OCI-LY3 (cell line): Measurements from ENCODE around the gene DMWD.

Experiments
- EZH2phosphoT487 ChIP-seq: fragments of 200-600 bp; shearing (Covaris generic); IDR thresholded peaks from 2 replicates; pipeline ENCODE4 v1.6.1; 2018; ENCODE audit warnings: antibody characterized with exemption, mixed run types, low read depth
- TF ChIP-seq, protein P1 (sequence below): fragments of 200-600, 300-600 bp; sonication (generic); IDR thresholded peaks from 2 replicates; pipeline ENCODE4 v1.5.1; 2014; ENCODE audit warnings: antibody characterized with exemption, low read length, low read depth

DNA sequence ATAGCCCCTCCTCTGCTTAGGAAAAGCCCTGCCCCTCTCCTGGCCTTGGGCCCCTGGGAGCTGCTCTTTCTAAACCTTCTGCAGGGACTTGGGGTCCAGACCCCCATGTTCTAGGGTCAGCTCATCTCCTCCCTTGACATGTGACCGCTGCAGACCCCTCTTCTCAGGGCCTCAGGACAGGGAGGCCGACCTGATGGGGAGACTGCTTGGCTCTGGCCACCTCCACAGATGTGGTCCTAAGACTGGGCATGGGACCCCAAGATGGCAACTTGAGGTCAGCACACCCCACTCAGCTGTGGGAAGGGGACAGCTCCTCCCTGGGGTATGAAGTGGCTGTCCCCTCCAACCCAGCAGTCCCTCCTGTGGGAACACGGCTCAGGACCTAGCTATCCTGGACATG is 19.7 kb downstream of the DMWD start:
- TF ChIP-seq, protein P1, sequence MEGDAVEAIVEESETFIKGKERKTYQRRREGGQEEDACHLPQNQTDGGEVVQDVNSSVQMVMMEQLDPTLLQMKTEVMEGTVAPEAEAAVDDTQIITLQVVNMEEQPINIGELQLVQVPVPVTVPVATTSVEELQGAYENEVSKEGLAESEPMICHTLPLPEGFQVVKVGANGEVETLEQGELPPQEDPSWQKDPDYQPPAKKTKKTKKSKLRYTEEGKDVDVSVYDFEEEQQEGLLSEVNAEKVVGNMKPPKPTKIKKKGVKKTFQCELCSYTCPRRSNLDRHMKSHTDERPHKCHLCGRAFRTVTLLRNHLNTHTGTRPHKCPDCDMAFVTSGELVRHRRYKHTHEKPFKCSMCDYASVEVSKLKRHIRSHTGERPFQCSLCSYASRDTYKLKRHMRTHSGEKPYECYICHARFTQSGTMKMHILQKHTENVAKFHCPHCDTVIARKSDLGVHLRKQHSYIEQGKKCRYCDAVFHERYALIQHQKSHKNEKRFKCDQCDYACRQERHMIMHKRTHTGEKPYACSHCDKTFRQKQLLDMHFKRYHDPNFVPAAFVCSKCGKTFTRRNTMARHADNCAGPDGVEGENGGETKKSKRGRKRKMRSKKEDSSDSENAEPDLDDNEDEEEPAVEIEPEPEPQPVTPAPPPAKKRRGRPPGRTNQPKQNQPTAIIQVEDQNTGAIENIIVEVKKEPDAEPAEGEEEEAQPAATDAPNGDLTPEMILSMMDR: no peak
- no peak for TF ChIP-seq EZH2phosphoT487
